Upper lobe of left lung (tissue), 4 donors: ENCODE data around the gene ALPK1.

Source experiments
- POLR2A ChIP-seq, 4 donors: fragments of 450-650 bp; IDR thresholded peaks; one replicate each; pipeline ENCODE4 v1.5.1; 2016 to 2017; ENCODE audit warnings: antibody characterized with exemption in 4 of 4, mild to moderate bottlenecking in 2 of 4
- POLR2AphosphoS5 ChIP-seq, 2 donors: sonication (generic); formaldehyde crosslinking; IDR thresholded peaks; one replicate each; pipeline ENCODE4 v1.5.1; 2017; ENCODE audit warnings: antibody characterized with exemption in 2 of 2
- TF ChIP-seq, protein P1 (sequence below), 6 experiments: fragments of 450-650 bp in 4 of 6; fragments of 200-600 bp in 2 of 6; sonication (generic) in 2 of 6; IDR thresholded peaks; one replicate each; pipeline ENCODE4 v1.5.1; 2016 to 2019; ENCODE audit warnings: antibody characterized with exemption in 6 of 6

DNA sequence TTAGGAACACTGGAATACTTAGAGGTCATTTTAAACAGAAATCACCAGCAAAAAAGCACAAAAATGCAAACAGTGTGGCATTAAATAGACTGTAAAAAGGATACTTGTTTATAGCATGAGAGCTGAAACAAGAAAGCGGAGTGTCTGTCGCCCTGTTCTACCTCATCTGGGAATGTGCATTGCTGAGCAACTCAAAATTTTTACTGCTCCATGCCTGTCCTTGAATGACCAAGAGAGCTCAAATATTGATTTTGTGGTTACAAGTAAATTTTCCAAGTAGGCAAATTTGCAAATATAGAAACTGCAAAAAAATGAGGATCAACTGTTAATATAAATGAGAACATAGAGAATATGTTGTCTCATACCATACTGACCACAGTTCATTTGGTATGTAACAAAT, 40.1 kb upstream of the ALPK1 start:
- TF ChIP-seq, protein P1, sequence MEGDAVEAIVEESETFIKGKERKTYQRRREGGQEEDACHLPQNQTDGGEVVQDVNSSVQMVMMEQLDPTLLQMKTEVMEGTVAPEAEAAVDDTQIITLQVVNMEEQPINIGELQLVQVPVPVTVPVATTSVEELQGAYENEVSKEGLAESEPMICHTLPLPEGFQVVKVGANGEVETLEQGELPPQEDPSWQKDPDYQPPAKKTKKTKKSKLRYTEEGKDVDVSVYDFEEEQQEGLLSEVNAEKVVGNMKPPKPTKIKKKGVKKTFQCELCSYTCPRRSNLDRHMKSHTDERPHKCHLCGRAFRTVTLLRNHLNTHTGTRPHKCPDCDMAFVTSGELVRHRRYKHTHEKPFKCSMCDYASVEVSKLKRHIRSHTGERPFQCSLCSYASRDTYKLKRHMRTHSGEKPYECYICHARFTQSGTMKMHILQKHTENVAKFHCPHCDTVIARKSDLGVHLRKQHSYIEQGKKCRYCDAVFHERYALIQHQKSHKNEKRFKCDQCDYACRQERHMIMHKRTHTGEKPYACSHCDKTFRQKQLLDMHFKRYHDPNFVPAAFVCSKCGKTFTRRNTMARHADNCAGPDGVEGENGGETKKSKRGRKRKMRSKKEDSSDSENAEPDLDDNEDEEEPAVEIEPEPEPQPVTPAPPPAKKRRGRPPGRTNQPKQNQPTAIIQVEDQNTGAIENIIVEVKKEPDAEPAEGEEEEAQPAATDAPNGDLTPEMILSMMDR (IDR thresholded peaks at IDR 0.05), result no peak
- no peak for TF ChIP-seq POLR2A (IDR thresholded peaks at IDR 0.05)
- TF ChIP-seq POLR2AphosphoS5 (IDR thresholded peaks at IDR 0.05), result no peak
